ENCODE results near the gene IL21R.
"Not testable (repeated sequence)": the region's sequence is repeated elsewhere in the genome, so short reads cannot be mapped to it uniquely, and the experiment has no call there.

IL21R gene

DNA sequence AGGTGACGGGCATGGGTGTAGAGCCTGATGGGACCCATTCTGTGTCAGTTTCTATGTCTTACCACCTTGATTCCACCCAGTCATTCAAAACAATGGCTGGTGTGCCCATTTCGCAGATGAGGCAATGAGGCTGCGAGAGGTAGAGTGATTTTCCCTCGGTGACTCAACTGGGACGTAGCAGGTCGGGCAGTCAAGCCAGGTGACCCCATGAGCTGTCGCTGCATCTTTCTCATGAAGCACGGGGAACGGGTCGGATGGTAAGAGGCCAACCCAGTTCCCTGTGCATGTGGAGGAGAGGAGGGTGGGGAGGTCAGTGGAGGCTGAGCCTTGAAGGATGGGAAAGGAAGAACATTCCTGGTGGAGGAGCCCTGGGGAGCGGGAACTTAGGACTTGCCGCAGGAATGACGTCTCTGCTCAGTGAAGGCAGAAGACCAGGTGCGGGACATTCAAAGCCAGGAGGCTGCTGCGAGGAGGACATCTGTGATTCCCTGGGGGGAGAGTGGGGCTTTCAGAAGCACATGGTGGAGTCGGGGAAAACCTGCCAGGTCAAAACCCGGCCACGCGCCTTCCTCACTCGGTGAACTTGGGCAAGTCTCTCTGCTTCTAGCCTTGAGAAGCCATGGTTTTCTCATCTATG is 1.1 kb downstream of the IL21R start:
- DNase-seq, result no peak

DNA sequence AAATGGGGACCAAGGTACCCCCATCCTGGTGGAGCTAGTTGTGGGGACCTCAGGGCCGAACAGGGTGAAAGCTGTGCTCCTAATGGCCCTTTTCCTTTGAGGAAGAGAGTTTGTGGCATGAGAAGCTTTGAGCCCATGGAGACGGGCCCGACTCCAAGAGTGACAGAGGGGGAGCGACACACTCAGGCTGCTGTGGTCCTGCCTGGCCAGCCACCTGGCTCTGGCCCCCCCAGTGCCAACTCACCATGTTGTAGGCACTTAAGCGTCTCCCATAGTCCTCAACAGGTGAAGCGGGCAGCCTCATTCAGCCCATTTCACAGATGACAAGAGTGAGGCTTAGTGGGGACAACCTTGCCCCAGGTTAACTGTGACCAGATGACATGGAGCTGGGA is 1.6 kb downstream of the IL21R start:
- DNase-seq, result no peak

DNA sequence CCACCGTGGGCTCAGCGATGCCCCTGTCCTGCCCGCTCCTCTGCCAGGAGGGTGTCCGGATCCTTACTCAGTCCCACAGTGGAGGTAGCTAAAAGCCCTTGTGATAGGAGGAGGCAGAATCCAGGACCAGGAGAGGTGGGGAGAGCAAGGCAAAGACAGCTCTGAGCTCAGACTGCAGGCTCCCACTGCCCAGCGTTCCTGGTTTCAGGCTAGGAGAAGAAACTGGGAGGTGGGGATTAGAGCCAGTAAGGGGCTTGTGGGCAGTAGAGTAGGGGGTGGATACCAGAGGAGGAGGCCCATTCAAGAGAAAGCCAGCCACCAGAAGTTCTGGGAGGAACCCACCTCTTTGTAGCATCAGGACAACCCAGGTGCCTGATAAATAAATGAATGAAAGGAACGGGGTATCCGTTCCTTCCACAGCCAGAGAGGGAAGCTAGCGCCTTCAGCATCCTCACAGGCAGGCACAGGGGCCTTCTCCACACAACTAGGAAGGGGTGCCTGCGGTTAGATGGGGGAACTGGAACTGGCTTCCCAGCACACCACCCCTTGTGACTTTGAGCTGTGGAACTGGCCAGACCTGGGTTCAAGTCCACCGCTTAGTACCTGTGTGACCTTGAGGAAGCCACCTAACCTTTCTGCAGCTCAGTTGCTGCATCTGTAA is 2.3 kb downstream of the IL21R start:
- no peak for DNase-seq

DNA sequence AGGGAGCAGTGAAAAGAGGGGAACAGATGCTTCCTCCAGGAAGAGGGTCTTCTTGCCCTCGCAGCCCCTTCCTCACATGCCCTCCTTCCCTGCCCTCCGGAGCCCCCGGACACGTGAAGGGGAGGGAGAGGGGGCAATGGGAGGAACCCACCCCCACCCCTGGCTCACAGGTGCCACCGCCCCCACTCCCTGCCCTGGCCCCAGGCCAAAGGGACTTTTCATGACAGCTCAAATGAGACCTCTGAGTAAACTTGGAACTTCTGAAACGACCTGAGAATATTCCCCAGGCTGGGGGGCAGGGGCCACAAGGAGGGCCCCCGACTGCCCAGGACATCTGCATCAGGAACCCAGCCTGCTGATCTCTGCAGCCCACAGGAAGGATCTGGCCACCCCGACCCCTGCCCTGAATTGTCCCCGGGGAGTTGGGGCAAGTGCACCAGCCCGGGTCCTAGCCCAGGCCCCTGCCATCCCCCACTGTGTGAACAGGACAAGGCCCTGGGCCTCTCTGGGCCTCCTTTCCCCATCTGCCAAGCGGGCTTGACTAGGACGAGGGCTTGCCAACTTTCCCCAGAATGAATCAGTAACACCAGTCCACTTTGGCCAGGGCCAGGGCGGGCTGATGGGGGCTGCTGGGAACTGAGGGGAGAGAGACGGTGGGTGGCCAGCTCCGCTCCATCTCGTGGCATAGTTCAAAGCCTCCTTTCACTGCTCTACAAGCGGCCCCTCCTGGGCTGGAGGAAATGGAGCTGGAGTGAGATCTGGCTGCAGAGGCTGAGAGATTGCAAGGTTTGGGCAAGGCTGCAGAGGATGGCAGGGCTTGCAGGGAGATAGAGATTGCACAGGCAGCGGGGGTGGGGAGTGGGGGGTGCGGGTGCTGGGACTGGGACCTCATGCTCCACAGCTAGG is 3.8 kb downstream of the IL21R start:
- DNase-seq, result no peak

DNA sequence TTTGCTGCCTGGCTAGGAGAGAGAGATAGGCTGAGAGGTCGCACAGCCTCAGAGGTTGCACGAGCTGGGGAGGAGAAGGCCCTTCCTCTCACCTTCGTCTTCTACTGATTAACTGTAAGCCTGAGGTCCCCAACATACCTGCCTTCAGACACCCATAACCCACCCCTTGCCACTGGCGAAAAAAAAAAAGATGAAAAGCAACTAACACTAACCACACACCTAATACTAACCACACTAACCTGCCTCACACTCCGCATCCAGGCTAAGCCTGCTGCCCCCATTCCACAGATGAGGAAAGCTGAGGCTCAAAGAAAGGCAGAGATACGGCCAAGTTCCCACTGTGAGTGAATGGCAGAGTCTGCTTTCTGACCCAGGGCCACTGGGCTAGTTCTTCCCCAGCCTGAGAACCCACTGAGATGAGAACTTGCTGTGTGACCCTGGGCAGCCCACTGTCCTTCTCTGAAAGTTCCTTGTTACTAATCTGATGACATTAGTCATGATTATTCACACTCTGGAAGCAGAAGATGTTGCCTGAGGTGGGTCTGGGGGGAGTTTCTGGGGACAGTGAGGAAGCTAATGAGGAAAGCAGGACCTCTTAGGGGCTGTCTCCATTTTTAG is 4.6 kb downstream of the IL21R start:
- DNase-seq, result no peak

DNA sequence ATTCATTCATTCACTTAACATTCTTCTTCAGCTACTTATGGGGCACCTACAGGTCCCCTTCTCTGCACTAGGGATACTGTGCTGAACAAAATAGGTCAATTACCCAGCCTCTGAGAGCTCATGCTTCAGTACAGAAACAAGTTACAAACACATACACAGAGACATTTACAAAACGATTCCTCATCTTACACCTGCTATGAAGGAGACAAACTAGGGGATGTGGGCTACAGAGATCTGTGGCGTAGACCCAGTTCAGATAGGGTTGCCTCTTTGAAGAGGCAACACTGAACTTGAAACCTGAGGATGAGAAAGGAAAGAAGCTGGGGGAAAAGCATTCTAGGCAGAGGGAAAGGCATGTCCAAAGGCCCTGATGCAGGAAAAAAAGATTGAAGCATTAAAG is 5.2 kb downstream of the IL21R start:
- DNase-seq, result no peak

DNA sequence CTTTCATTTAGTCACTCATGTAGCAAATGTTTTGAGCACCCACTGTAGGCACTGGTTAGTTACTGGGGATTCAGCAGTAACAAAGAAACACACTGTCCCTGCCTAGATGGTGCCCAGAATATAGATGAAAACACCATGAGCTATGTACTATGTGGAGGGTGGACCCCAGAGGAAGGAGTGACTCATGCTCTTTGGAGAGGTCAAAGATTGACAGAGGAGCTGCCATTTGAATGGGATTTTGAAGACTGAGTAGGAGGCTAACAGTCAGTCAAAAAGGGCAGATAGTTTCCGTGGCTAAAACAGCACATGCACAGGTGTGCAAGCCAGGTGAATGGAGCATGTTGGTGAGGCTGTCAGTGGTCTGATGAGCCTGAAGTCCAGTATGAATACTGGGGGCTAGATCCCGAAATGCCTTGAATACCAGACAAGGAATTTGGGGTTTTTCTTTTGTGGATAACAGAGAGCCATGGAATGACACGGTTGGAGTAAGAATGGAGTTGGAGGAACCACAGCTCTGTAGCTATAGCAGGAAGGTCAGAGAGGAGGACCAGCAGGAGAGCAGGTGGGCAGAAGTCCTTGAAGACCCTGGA is 6.1 kb downstream of the IL21R start:
- DNase-seq, result no peak

DNA sequence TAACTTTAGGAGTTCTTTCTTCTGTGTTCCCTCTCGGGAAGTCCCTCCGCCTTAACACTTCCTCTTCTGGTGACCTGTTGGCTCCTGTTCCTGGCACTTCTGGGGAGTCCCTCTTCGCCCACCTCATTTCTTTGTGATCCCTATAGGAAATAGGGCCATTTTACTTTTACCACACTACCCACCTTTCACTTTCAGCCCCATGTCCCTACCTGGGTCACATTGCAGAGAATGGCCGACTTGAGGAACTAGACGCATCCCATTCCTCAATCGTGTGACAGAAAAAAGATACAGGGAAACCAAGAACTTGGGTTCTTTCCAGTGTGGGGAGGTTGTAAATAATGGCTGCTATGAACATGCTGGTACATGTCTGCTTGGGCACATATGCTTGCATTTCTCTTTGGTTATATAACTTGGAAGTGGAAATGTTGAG is 6.6 kb downstream of the IL21R start:
- no peak for DNase-seq

DNA sequence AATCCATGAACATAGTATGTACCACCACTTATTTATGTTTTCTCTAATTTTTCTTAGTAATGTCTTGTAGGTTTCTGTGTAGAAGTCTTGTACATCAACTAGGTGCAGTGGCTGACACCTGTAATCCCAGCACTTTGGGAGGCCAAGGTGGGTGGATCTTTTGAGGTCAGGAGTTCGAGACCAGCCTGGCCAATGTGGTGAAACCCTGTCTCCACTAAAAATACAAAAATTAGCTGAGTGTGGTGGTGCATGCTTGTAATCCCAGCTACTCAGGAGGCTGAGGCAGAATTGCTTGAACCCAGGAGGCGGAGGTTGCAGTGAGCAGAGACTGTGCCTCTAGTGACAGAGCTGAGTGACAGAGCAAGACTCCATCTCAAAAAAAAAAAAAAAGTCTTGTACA is 8.0 kb downstream of the IL21R start:
- not testable (repeated sequence) for DNase-seq

DNA sequence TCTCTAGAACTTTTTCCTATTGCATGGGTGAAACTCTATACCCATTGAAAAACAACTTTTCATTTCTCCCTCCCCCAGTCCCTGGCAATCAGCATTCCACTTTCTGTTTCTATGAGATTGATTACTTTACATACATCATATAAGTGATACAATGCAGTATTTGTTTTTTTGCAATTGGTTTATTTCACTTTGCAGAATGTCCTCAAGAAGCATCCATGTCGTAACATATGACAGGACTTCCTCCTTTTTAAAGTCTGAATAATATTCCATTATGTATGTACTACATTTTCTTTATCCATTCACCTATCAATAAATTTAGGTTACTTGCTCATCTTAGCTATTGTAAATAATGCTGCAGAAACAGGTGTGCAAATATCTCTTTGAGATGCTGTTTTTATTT is 8.8 kb downstream of the IL21R start:
- no peak for DNase-seq

DNA sequence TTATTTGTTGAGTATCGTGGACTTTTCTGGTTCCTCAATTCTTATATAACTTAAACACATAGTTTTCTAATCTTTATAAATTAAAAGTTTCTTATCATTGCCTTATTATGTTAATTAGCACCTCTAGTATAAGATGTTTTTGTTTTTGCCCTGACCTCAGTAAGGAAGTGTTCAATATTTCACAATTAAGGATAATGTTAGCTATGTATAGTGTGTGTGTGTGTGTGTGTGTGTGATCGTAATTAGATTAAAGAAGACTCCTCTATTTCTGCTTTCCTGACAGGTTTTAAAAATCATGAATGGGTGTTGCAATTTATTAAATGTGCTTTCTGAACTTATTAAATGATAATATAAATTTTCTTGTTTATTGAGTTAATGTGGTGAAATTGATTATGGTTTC is 12.0 kb downstream of the IL21R start:
- DNase-seq, result no peak

DNA sequence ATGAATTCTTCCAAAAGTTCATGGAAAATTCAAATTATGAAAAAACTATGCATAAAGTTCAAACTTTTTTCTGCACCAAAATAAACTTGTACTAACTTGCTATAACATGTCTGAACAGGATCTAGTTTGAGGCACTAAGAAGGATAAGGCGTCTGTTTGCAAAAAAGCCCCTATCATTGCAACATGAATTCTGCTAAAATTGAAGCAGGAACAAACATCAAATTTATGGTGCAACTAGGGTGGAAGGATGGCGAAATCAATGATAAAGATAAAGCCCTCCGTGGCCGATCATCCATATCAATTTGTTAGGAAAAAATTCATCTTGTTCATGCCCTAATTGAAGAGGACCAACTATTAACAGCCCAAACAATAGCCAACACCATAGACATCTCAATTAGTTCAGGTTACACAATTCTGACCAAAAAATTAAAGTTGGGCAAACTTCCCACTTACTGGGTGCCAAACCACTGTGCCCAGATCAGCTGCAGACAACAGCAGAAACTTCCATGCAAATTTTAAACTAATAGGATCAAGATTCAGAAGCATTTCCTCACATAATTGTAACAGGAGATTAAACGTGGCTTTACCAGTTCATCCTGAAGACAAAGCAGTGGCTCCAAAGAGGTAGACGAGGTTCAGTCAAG is 12.9 kb downstream of the IL21R start:
- DNase-seq, result no peak

DNA sequence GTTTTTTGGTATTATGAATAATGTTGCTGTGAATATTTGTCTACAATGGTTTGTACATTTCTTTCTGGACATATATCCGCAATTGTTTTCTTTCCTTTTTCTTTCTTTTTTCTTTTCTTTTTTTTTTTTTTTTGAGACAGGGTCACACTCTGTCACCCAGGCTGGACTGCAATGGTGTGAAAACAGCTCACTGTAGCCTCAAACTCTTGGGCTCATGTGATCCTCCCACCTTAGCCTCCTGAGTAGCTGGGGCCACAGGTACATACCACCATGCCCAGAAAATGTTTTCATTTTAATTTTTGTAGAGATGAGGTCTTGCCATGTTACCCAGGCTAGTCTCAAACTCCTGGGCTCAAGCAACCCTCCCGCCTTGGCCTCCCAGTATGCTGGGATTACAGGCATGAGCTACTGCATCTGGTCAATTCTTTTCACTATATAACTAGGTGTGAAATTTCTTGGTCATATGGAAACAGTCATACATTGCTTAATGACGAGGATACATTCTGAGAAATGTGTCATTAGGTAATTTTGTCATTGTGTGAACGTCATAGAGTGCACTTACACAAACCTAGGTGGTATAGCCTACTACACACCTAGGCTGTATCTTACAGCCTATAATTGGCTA is 15.2 kb downstream of the IL21R start:
- DNase-seq, result no peak

DNA sequence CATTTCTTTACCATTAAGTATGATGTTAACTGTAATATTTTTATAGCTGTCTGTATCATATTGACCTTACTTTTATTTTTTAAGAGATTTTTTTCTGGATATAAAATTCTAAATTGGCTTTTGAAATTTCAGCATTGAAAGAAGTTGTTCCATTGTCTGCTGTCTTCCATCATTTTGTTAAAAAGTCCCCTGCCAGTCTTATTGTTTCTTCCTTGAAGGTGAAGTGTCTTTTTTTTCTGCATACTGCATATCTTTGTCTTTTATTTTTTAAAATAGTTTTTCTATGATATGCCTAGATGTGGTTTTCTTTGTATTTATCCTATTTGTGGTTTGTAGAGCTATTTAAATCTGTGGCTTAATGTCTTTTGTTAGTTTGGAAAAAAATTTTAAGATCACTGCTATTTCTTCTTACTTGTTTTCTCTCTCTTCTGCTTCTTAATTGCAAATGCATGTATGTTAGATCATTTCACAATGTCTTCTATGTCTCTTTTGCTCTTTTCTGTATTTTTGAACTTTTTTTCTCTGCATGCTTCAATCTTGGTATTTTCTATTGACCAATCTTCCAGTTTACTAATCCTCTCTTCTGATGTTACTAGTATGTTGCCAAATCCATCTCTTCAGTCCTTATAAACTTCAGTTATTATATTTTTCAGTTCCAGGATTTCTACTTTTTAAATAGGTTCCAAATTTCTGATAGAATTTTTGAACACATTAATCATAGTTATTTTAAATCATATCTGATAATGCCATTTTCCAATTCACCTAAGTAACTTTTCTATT is 20.2 kb downstream of the IL21R start:
- DNase-seq, result no peak

DNA sequence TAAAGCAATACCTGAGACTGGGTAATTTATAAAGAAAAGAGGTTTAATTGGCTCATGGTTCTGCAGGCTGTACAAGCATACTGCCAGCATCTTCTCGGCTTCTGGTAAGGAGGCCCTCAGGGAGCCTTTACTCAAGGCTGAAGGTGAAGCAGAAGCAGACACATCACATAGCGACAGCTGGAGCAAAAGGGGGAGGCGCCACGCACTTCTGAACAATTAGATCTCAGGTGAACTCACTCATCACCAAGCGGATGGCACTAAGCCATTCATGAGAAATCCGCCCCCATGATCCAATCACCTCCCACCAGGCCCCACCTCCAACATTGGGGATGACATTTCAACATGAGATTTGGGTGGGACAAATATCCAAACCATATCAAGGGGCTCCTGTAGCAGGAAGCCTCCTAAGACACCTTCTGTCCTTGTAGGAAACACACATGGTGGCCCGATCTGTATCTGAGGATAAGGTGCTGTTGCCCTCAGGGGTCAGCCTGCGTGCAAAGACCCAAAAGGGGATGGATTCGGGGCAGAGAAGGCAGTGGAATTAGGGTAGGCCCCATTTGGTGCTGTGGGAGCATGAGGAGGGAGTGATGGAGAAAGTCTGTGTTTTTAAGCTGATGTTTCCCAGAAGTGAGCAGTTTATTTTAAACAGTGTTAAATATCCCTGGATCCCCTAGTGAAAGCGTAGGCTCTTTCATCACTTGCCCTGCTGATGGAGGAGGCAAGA is 23.0 kb downstream of the IL21R start:
- no peak for DNase-seq

DNA sequence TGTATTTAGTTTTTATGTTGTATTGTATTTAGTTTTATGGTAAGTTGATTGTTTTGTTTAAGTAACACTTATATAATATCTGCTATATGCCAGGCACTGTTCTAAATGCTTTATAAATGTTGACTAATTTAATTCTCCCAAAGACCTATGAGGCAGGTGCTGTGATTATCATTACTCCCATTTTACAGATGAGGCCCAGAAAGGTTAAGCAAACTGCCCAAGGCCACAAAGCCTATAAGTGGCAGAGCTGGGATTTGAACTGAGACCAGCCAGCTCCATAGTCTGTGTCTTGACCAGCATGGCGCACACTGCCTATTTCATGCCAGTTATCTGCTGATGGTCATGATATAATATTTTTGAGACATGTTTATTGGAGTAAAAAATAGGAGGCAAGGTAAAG is 24.0 kb downstream of the IL21R start:
- no peak for DNase-seq

DNA sequence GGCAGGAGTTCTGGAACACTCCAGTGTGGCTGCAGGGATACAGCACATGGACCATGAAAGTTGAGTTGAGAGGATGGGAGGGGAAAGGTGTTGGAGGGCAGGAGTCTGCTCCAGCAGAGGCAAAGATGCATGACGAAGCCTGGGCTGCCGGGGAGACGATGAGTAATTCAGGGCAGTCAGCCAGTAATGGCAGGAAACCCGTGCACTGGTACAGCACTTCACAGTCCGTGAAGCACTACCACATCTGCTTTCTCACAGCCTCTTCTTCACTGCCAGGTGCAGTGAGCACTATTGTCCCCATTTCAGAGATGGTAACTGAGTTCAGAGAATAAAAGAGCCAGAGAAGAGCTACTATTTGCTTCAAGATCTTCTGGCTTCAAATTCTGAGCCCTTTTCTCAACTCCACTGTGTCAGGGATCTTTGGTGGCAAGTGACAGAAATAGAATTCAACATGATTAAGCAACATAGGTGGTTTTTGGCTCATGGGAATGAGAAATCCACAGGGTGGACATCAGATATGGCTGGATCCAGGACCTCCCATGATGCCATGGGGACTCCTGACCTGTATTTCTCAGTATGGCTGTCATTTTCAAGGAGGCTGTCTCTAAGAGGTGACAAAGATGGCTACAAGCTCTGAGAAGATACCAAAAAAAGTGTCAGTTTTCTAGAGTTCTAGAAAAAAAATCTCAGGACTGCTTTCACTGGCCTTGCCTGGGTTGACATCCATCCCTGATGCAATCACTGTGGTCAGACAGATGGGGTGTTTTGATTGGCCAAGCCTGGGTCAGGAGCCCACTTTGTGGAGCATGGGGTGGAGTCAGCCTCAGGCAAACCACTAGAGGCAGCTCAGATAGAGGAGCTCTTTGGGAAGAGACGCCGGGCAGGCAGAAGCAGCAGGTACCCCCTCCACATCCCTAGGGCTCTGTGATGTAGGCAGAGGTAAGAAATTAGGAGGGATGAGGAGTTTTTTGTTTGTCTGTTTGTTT is 24.7 kb downstream of the IL21R start:
- DNase-seq, result peak; percentile 66

DNA sequence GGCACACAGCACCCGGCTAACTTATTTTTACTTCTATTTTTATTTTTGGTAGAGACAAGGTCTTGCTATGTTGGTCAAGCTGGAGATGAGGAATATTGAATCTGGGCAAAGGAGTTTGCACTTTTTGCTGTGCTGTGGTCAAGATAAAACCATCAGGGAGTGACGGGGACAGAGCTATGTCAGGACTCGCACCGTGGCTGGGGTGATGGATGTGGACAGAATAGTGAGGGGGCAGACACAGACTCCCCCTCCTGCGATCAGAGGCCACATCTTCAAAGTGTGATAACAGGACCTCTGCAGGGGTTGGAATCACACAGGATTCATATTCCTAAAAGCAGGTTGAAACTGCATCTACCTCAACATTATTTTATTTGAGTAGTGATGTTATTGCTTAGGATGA is 25.6 kb downstream of the IL21R start:
- no peak for DNase-seq

Data from islet precursor cell (in vitro differentiated cells).